Measurements from ENCODE around the gene CATSPERE. TPM values are rescaled to one million over a fixed set of nuclear protein-coding genes. Genes with fewer than 3 reads are reported as not detected.

CATSPERE gene
- total RNA-seq, 4 donors from 2014 or later = 3.0 to 5.3 (median 3.6) TPM

DNA sequence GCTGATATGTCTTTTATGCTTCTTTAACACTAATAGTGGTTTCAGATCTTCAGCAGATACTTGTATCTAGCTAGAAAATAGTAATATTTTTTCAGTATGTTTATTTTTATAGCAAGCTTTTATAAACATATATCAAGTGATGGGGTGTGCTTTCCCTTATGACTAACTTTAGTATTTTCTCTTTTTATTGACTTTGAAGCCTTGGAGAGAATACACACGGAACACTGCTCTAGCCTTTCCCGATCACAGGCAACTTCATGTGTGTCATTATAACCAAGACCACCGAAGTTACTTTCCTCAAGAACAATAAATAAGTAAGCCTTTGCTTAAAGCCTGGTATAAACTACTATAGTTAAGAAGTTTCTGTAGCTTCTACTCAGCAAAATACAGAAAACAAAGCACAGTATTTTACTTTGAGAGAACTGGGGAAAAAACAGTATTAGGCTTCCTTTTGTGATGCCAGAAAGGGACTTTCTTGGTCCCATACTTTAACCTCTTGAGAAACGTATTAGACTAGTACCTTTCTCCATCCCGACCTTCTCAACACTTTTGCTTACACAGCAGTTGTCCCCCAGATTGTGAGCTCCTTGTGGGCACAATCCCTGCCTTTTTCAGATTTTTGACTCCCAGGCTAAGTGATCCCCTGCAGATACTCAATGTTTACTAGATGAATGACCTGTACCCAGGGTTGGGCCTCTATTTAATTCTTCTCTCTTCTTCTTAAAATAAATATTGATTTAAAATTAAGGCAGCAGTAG, 12.6 kb upstream of the CATSPERE start:
- Histone ChIP-seq H3K9me3 (no peaks in the 10 kb centered on the region), H3K4me1 (peaks cover 21 to 44% of the 10 kb centered on the region in 2 donors), H3K27me3 (no peaks in the 10 kb centered on the region), H3K27ac (no peak overlapping the region), H3K36me3 (no peaks in the 10 kb centered on the region), H3K4me3 (replicated peaks in 1 of 3) (no peak overlapping the region)
- TF ChIP-seq, protein P1, sequence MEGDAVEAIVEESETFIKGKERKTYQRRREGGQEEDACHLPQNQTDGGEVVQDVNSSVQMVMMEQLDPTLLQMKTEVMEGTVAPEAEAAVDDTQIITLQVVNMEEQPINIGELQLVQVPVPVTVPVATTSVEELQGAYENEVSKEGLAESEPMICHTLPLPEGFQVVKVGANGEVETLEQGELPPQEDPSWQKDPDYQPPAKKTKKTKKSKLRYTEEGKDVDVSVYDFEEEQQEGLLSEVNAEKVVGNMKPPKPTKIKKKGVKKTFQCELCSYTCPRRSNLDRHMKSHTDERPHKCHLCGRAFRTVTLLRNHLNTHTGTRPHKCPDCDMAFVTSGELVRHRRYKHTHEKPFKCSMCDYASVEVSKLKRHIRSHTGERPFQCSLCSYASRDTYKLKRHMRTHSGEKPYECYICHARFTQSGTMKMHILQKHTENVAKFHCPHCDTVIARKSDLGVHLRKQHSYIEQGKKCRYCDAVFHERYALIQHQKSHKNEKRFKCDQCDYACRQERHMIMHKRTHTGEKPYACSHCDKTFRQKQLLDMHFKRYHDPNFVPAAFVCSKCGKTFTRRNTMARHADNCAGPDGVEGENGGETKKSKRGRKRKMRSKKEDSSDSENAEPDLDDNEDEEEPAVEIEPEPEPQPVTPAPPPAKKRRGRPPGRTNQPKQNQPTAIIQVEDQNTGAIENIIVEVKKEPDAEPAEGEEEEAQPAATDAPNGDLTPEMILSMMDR (IDR thresholded peaks at IDR 0.05) = no peak
- no peak for TF ChIP-seq POLR2A (IDR thresholded peaks at IDR 0.05)
- no peak for DNase-seq
- WGBS, 2 donors = 88 to 96% methylated on average over 5 of the region's 5 CpGs
- intact Hi-C loops (cut with DNase I) = no loop called here

- H3K27me3 ChIP-seq = no peaks in the 10 kb centered on the region
- peak overlapping the region in 1 of 3 donors; percentile 84 for H3K4me3 ChIP-seq (replicated peaks in 1 of 3)
- TF ChIP-seq, protein P1 (IDR thresholded peaks at IDR 0.05) = no peak
- no peak for TF ChIP-seq POLR2A (IDR thresholded peaks at IDR 0.05)
- H3K9me3 ChIP-seq = no peaks in the 10 kb centered on the region
- peak overlapping the region in 2 of 3 donors; percentile 95 to 98 for H3K27ac ChIP-seq
- H3K4me1 ChIP-seq = peaks cover 21 to 39% of the 10 kb centered on the region in 2 donors
- DNase-seq = no peak
- WGBS, 2 donors = 79% methylated on average over 8 of the region's 8 CpGs
- H3K36me3 ChIP-seq = no peaks in the 10 kb centered on the region
- intact Hi-C loops (cut with DNase I) = loop anchor here (5.0 to 10.0 kb wide), 2 partner anchors 202 to 525 kb away; partner anchors contain the start of gene DESI2
Measured at GRCh38 chr1:244449936-244450508, 11.1 kb upstream of the CATSPERE start.

DNA sequence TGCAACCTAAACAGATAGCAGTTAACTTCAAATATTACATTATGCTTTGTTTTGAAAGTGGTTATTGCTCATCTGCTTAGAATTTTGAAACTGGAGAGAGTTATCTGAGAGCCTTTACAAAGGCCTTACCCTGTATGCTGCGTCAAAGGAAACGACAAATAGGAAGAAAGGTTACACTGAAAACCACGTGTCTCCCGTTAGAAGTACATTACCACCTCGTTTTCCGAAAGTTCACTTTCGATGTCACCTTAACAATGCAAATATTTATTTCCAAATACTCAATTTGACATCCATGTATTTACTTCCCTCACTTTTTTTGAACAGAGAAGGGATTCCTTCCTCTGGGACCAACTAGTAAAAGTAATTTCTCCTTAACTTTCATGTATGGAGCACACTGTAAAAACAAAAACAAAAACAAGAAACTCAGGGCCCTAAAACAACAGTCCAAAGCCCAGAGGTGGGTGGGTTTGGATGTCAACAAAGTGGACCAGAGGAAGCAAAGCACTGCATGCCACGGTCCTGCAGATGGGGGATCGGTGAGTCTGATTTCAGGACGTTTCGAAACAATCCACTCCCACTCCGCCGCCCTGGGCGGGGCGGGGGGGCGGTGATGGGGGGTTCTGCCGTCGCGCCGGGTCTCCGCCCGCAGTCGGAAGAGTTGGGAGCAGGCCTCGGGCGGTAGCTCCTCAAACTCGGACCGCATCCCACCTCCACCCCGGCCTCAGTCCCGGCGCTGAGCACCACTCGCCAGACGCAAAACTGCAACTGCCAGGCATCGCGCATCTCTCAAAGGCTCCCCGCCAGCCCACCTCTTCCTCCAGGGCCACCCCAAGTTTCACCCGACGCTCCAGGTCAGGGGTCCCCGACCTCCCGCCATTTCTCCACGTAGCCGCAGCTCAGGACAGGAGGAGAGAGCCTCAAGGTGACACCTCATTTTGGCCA, 10.2 kb upstream of the CATSPERE start:
- H3K4me3 ChIP-seq (replicated peaks in 1 of 3) = peak overlapping the region; percentile 79 to 99 (median 84)
- TF ChIP-seq, protein P1 (IDR thresholded peaks at IDR 0.05) = no peak
- peak in 1 of 2 donors; percentile 33 for TF ChIP-seq POLR2A (IDR thresholded peaks at IDR 0.05)
- no peaks in the 10 kb centered on the region for H3K36me3 ChIP-seq
- H3K9me3 ChIP-seq = no peaks in the 10 kb centered on the region
- intact Hi-C loops (cut with DNase I) = loop anchor here (5.0 to 10.0 kb wide), 2 partner anchors 201 to 524 kb away; partner anchors contain the start of gene DESI2
- peaks cover 21 to 35% of the 10 kb centered on the region in 2 donors for H3K4me1 ChIP-seq
- H3K27me3 ChIP-seq = no peaks in the 10 kb centered on the region
- 3% methylated on average over 22 to 33 of the region's 41 CpGs for WGBS, 2 donors
- H3K27ac ChIP-seq = peak overlapping the region; percentile 95 to 98 (median 96)
- DNase-seq = peak; percentile 69 to 71

GRCh38 chr1:244451539-244451950, 9.5 kb upstream of the CATSPERE start, which contains the start of gene ADSS2:
TSS of gene ADSS2 (minus strand) at chr1:244451909. CDS start at chr1:244451817, 92 bp downstream.
- intact Hi-C loops (cut with DNase I) = loop anchor here (5.0 to 10.0 kb wide), 2 partner anchors 201 to 523 kb away; partner anchors contain the start of gene DESI2
- WGBS, 2 donors = 0% methylated on average over 7 of the region's 45 CpGs; no CpG with 5 or more reads in 1 of the 2 donors

More at GRCh38 chr1:244451539-244451950, 9.5 kb upstream of the CATSPERE start, which contains the start of gene ADSS2:
- no peak for DNase-seq
- Histone ChIP-seq H3K27me3 (no peaks in the 10 kb centered on the region), H3K4me3 (replicated peaks in 1 of 3) (peak within 1 kb of the TSS; percentile 79 to 99 (median 84)), H3K4me1 (peaks cover 21 to 31% of the 10 kb centered on the region in 2 donors), H3K27ac (peak within 1 kb of the TSS; percentile 95 to 98 (median 96)), H3K36me3 (no peaks in the 10 kb centered on the region), H3K9me3 (no peaks in the 10 kb centered on the region)
- TF ChIP-seq, protein P1 (IDR thresholded peaks at IDR 0.05) = no peak
- peak; percentile 83 to 95 for TF ChIP-seq POLR2A (IDR thresholded peaks at IDR 0.05)
